Endothelial cell (in vitro differentiated cells): ENCODE data around the gene ANKS3. TPM values are rescaled to one million over a fixed set of nuclear protein-coding genes. Genes with fewer than 3 reads are reported as not detected.

Source experiments
- DNase-seq: peaks from one replicate; pipeline ENCODE4 v3.0.0; 2021; ENCODE audit warnings: low spot score
- H3K27ac Mint-ChIP-seq: one replicate; pipeline ENCODE4 v1.8.0; 2021; ENCODE audit warnings: mixed read lengths, inconsistent platforms; ENCODE audit not compliant: unreplicated experiment
- H3K27me3 Mint-ChIP-seq: one replicate; pipeline ENCODE4 v1.8.0; 2021; ENCODE audit warnings: mild to moderate bottlenecking, moderate library complexity, mixed read lengths, inconsistent platforms; ENCODE audit not compliant: unreplicated experiment
- H3K36me3 Mint-ChIP-seq: one replicate; pipeline ENCODE4 v1.8.0; 2021; ENCODE audit warnings: mild to moderate bottlenecking, low read depth, mixed read lengths, inconsistent platforms; ENCODE audit not compliant: unreplicated experiment
- H3K4me1 Mint-ChIP-seq: one replicate; pipeline ENCODE4 v1.8.0; 2021; ENCODE audit warnings: mild to moderate bottlenecking, mixed read lengths, inconsistent platforms; ENCODE audit not compliant: unreplicated experiment
- H3K4me3 Mint-ChIP-seq: one replicate; pipeline ENCODE4 v1.8.0; 2021; ENCODE audit warnings: mild to moderate bottlenecking, mixed read lengths, inconsistent platforms; ENCODE audit not compliant: unreplicated experiment
- H3K9me3 Mint-ChIP-seq: one replicate; pipeline ENCODE4 v1.8.0; 2021; ENCODE audit warnings: mixed read lengths, inconsistent platforms; ENCODE audit not compliant: unreplicated experiment
- CTCF ChIP-seq: fragments of 200-600 bp; sonication (generic); IDR thresholded peaks from one replicate; pipeline ENCODE4 v1.5.0; 2021; ENCODE audit warnings: antibody characterized with exemption; ENCODE audit not compliant: unreplicated experiment
- total RNA-seq: library from RNA; stranded (reverse); fragmentation: NEBNext Ultra II Directional; extraction: Animal tissue kit (Norgen Biotek cat#: 25700); gene quantifications from one replicate; pipeline ENCODE4 v1.2.1, GENCODE V29; 2021; ENCODE audit not compliant: unreplicated experiment

Gene ANKS3
- total RNA-seq, 1 donor from 2014 or later: 15.6 TPM

- peak overlapping the region; percentile 93 for H3K27ac Mint-ChIP-seq
- H3K27me3 Mint-ChIP-seq: peaks cover 7% of the 10 kb centered on the region
- peaks cover 15% of the 10 kb centered on the region for H3K4me1 Mint-ChIP-seq
- DNase-seq: peak; percentile 27
- peaks cover 31% of the 10 kb centered on the region for H3K36me3 Mint-ChIP-seq
- peak overlapping the region; percentile 96 for H3K4me3 Mint-ChIP-seq
- H3K9me3 Mint-ChIP-seq: no peaks in the 10 kb centered on the region
- no peak for TF ChIP-seq CTCF
Observed at GRCh38 chr16:4765511-4766474, 31.7 kb upstream of the ANKS3 start.

- Mint-ChIP-seq H3K9me3 (no peaks in the 10 kb centered on the region), H3K4me3 (no peak overlapping the region), H3K36me3 (peaks cover 49% of the 10 kb centered on the region), H3K27ac (no peak overlapping the region), H3K27me3 (peaks cover 10% of the 10 kb centered on the region), H3K4me1 (peaks cover 15% of the 10 kb centered on the region)
- TF ChIP-seq CTCF: no peak
- no peak for DNase-seq
Observed at GRCh38 chr16:4763791-4764190, 29.7 kb upstream of the ANKS3 start.

GRCh38 chr16:4762205-4762604 is 28.1 kb upstream of the ANKS3 start:
- peaks cover 58% of the 10 kb centered on the region for H3K36me3 Mint-ChIP-seq
- H3K27ac Mint-ChIP-seq: no peak overlapping the region
- peaks cover 10% of the 10 kb centered on the region for H3K27me3 Mint-ChIP-seq
- DNase-seq: no peak
- peaks cover 8% of the 10 kb centered on the region for H3K4me1 Mint-ChIP-seq
- TF ChIP-seq CTCF: no peak
- H3K9me3 Mint-ChIP-seq: no peaks in the 10 kb centered on the region
- H3K4me3 Mint-ChIP-seq: no peak overlapping the region

GRCh38 chr16:4760221-4760910 is 26.3 kb upstream of the ANKS3 start:
- peak overlapping the region; percentile 83 for H3K4me3 Mint-ChIP-seq
- H3K27me3 Mint-ChIP-seq: peaks cover 6% of the 10 kb centered on the region
- H3K4me1 Mint-ChIP-seq: no peaks in the 10 kb centered on the region
- TF ChIP-seq CTCF: peak; percentile 18
- DNase-seq: no peak
- H3K9me3 Mint-ChIP-seq: no peaks in the 10 kb centered on the region
- peaks cover 65% of the 10 kb centered on the region for H3K36me3 Mint-ChIP-seq
- peak overlapping the region; percentile 50 for H3K27ac Mint-ChIP-seq

GRCh38 chr16:4755687-4756086 is 21.6 kb upstream of the ANKS3 start:
- no peaks in the 10 kb centered on the region for H3K9me3 Mint-ChIP-seq

More at GRCh38 chr16:4755687-4756086, 21.6 kb upstream of the ANKS3 start:
- H3K27ac Mint-ChIP-seq: no peak overlapping the region
- peaks cover 3% of the 10 kb centered on the region for H3K27me3 Mint-ChIP-seq
- peaks cover 54% of the 10 kb centered on the region for H3K36me3 Mint-ChIP-seq
- H3K4me3 Mint-ChIP-seq: peak overlapping the region; percentile 67
- no peak for DNase-seq
- no peaks in the 10 kb centered on the region for H3K4me1 Mint-ChIP-seq
- TF ChIP-seq CTCF: no peak
